DMS 273 treated with DMSO at 0.1 percent for 48 hours (cell line): ENCODE data around the gene CACNA1S.
A peak's percentile ranks its signal among the peaks of the same experiment; 100 is the strongest.

Experiments
- DNase-seq: peaks from one replicate; lab custom pipeline; 2025; lab: John Stamatoyannopoulos, UW

Gene CACNA1S

GRCh38 chr1:201116091-201116490 is 3.9 kb upstream of the CACNA1S start:
- no peak for DNase-seq

DNA sequence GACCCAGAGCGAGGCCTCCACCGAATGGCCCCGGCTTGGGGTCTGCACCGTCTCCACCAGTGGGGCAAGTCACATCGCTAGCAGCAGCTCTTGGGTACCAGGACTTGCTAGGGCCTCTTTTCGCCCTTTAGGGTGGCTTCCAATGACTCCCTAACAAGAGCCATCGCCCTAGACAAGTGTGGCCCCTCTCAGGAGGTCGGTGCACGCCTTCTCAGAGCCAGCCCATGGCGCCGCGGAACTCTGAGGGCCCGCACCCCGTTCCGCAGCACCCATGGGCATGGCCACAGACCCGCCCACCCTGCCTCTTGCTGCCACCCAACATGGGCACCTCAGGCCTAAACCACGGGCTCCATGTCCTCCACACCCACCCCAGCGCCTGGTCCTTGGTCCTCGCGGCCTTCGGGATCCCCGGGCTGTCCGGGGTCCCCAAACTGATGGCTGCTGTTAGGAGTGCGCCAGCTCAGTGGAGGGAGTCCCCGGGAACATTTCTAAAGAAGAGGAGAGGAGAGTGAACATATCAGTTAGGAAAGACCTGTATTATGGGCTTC is 3.2 kb upstream of the CACNA1S start:
- no peak for DNase-seq

DNA sequence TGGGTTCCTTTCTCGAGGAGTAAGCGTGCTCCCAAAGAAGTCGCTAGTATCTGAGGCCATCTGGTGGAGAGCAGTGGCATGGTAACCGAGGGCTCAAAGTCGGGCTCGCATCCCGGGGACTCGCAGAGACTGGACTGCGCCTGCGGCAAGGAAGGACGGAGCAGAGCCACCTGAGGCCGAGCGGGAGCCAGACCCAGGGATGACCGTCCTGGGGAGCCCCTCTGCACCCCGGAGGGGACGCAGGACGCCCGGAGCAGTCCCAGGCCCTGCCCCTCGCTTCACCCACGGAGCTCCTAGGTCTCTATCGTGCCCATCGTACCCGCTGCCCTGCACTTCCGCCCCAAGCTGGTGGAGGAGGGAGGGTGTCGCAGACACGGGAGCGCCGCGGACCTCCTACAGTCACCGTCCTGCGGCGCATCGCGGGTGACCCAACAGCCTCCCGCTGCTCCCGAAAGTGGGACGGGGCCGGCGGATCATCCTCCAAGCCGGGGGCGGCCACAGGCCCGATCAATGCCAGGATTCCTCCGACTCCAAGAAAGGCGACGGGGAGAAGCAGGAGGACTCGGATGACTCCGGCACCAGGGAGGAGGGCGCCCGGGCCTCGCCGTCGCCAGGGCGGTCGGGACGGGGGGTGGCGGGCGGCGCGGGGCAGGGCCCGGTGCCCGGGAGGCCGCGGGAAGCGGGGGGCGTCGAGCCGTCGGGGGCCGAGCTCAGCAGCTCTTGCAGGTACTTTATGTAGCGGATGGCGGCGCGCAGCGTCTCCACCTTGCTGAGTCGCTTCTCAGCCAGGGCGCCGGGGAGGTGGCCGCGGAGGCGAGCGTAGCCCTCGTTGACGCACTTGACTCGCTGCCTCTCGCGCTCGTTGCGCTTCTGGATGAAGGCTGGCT is 2.3 kb upstream of the CACNA1S start:
- peak; percentile 89 for DNase-seq

DNA sequence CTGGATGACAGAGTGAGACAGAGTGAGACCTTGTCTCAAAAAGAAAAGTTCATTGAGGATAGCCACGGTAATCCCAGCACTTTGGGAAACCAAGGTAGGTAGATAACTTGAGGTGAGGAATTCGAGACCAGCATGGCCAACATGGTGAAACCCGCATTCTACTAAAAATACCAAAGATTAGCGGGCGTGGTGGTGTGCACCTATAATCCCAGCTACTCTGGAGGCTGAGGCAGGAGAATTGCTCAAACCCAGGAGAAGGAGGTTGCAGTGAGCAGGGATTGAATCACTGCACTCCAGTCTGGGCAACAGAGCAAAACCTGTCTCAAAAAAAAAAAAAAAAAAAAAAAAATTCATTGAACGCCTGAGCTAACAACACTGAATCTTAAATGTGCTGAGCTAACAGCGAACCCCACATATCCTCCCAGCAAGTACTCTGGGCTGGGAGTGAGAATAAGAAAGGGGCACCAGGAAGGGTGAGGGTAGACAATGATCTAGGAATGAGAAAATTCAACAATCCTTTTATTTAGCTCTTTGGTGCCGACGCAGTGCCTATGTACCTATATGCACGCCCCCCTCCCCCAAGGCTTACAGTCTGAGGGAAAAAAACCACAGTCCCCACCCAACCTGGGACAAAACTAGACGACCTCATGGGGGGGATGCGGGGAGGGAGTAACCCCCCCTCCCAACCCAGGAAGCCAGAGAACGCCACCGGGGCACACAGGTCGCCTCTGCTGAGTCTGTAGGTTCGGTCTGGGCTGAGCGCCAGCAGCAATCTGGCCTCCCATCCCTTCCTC is 1.4 kb upstream of the CACNA1S start:
- DNase-seq: no peak

DNA sequence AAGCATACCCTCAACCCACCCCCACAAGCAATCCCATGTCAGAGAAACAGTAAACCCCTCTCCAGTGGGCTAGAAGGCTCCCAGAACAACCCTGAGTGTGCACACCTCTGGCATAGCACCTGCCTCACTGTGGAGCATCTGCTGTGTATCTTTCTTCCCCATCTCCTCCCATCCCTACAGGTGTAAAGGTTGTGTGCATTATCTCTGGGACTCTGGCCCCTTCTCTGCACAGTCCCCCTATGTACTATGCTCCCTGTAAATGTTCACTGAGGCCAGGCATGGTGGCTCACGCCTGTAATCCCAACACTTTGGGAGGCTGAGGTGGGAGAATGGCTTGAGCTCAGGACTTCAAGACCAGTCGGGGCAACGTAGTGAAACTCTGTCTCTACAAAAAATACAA is 700 bp upstream of the CACNA1S start:
- no peak for DNase-seq

DNA sequence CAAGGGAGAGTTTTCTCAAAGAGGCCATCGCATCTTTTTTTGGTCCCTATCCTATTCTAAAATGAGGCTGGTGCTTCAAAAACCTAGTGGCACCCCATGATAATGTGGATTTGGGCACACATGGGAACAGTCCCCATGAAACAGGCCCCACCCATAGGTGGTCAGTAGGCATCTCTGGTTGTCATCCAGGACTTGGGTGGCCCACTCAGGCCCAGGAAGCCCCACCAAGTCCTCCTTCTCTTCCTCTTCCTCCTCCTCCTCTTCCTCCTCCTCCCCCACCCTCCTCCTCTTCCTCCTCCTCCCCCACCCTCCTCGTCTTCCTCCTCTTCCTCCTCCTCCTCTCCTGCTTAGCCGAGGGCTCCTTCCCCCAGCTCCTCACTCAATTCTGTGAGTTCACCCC is 554 bp downstream of the CACNA1S start:
- no peak for DNase-seq

GRCh38 chr1:201111156-201111555 is 1.1 kb downstream of the CACNA1S start:
- DNase-seq: no peak

DNA sequence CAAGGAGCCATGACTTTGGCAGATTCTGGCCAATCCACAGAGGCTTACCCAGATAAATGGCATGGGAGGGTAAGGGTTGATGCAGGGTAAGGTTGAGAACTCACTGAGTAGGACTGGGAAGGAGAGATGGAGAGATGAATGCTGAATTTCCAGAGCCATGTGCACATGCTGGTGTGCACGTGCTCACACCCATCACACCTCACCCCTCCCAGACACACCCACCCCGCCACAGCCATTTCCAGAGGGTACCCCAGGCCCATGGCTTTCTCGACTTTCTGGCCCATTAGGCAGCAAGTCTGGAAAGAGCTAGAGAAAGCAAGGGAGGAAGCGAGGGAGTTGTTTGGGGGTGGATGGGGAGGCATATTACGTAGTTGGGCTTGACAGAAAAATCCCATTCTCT is 1.6 kb downstream of the CACNA1S start:
- no peak for DNase-seq

GRCh38 chr1:201110138-201110537 is 2.1 kb downstream of the CACNA1S start:
- no peak for DNase-seq

DNA sequence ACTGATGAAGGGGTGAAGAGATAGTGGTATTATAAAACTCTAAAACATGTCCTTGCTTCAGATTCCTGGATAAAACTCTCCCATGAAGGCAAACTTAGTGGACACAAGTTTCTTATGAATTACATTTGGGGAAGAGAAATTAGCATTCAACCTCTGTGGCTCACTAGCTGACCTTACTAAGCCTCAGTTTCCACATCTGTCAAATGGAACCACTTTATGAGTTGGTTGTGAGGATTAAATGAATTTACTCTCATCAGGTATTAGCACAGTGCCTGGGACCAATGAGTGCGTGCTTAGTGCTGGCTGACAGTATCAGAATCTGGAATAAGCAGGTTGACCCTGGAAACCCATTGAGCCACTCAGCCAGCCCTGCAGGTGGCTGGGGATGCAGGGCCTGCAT is 2.6 kb downstream of the CACNA1S start:
- no peak for DNase-seq

DNA sequence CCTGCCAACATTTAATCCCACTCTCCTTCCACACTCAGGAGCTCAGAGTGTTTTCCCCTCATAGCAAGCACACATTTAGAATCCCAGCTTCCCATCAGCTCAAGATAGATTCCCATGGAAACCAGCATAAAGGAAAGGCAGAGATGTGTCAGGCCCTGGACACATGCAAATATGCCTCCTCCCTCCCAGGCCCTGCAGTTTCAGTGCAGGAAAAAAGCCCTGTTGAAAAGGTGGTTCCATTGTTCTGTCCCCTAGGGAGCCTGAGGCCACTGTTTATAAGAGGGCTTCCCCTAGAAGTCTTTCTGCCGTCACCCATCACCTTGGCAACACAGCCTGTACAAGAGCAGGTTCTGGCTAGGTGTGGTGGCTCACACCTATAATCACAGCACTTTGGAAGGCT is 3.6 kb downstream of the CACNA1S start:
- no peak for DNase-seq

- no peak for DNase-seq
Observed at GRCh38 chr1:201105688-201106087, 6.5 kb downstream of the CACNA1S start.

GRCh38 chr1:201104141-201104540 is 8.1 kb downstream of the CACNA1S start:
- DNase-seq: no peak

- no peak for DNase-seq
Observed at GRCh38 chr1:201103666-201104065, 8.6 kb downstream of the CACNA1S start.

- no peak for DNase-seq
Observed at GRCh38 chr1:201100169-201100930, 11.9 kb downstream of the CACNA1S start.

GRCh38 chr1:201098992-201099677 is 13.1 kb downstream of the CACNA1S start:
- DNase-seq: no peak

DNA sequence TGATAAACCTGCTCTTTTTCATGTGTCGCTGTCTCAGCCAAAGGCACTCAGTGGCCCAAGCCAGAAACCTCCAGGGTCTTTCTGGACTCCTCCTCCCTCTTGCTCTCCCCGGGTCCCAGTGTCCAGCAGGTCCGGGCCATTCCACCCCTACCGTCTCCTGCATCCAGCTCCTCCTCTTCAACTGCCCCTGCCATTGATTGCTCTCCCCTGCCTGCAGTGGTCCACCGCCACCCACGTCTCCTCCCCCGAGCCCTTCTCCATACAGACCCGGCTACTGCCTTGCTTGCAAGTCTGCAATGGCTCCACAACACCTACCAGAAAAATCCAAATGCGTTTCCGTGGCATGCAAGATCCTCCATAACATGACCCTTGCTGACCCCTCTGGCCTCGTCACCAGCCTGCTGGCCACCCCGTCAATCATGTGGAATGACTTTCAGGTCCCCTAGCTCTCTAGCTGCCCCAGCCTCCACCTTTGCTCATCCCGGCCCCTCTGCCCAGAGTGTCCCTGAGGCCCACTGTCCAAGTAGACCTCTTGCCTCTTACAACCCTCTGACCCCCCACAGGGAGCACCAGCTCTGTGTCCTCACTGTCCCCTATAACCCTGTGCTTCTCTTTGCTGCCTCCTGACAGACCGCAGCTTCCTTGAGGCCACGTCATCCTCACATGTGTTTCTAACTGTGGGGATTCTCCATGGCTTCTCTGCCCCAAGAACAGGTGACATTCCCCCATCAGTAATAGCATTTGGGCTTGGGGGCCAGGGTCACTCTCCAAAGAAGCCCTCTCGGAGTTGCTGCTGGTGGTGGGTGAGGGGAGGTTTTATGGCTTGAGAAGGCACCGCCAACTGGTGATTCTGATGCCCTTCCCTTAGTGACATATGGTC is 15.0 kb downstream of the CACNA1S start:
- no peak for DNase-seq

GRCh38 chr1:201096041-201096461 is 16.2 kb downstream of the CACNA1S start:
- DNase-seq: no peak

DNA sequence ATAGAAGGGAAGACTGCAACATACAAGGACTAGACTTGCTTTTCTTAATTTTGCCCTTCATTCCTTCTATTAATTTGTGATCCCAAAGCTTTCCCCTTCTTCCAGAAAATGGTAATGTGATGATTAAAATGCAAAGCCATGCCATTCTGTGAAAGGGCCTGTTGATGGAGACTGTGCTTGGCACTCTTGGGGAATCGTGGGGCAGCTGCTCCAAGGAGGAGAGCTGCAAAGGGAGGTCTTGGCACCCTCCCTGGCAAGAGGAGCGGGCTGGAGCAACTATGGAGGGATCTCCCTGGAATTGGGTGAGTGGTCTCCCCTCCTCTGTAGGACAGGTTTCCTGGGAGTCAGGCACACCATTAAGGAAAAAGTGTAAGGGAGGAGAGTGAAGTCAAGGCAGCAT is 16.6 kb downstream of the CACNA1S start:
- DNase-seq: no peak

DNA sequence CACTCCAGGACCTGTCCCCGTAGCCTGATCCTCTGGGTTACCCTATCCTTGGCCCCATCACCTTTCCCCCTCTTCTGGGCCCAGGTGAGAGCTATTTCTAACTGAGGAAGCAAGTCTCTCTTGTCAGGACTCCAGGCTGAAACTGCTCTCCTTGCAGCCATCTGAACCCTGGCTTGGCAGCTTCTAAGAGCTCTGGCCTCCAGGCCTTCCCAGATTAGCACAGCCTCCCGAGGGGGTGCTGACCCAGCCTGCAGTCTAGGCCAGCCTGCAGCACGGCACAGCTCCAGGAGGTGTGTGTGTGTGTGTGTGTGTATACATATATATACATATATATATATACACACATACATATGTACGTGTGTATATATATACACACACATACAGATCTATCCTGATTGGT is 17.4 kb downstream of the CACNA1S start:
- DNase-seq: no peak

- no peak for DNase-seq
Observed at GRCh38 chr1:201093962-201094361, 18.3 kb downstream of the CACNA1S start.
